ENCODE data around the gene IFNAR1.

DNA sequence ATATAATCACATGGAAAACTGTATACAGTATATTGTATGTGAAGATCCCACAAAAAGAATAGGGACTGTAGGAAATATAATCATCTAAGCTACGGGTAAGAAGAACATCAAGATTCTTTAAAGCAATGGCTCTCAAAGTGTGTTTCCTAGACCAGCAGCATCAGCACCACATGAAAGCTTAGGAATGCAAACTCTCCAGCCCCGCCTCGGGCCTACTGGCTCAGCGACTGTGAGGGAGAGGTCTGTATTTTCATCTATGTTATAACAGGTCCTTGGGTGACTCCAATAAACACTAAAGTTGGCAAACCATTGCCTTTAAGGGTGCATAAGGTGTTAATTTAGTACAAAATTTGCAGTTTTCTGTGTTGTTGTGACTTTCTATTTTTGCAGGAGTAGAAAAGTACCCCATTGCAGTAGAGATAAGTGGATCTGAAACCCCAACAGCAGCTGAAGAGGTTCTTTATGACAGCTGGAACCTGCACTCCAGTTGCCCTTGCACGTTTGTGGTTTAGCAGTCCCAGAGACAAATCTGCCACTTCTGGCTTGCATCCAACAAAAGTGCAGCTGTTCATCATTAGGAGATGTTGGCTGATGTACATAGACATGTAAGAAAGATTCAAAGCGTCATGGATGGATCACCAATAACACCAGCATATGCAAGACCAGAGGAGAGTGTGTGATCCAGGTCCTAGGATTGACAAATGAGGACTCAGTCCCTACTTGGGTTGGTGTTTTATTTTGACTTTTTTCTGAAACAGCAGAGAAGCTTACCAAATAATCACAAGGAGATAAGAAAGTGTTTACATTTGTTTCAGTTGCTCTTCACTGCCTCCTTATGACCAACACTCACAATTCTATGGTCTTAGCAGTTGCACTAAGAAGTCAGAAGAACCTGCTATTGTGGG is 15.9 kb upstream of the IFNAR1 start:
- TF ChIP-seq, protein P1, sequence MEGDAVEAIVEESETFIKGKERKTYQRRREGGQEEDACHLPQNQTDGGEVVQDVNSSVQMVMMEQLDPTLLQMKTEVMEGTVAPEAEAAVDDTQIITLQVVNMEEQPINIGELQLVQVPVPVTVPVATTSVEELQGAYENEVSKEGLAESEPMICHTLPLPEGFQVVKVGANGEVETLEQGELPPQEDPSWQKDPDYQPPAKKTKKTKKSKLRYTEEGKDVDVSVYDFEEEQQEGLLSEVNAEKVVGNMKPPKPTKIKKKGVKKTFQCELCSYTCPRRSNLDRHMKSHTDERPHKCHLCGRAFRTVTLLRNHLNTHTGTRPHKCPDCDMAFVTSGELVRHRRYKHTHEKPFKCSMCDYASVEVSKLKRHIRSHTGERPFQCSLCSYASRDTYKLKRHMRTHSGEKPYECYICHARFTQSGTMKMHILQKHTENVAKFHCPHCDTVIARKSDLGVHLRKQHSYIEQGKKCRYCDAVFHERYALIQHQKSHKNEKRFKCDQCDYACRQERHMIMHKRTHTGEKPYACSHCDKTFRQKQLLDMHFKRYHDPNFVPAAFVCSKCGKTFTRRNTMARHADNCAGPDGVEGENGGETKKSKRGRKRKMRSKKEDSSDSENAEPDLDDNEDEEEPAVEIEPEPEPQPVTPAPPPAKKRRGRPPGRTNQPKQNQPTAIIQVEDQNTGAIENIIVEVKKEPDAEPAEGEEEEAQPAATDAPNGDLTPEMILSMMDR (IDR thresholded peaks at IDR 0.05): no peak
- TF ChIP-seq POLR2A (IDR thresholded peaks at IDR 0.05): no peak
- no peak for TF ChIP-seq EP300 (IDR thresholded peaks at IDR 0.05; ENCODE audit: low read depth)

Data from transverse colon (tissue), 3 donors.